ENCODE measurements around the gene ELAPOR2. TPM values are rescaled to one million over a fixed set of nuclear protein-coding genes. Genes with fewer than 3 reads are reported as not detected.
A peak's percentile ranks its signal among the peaks of the same experiment; 100 is the strongest.
"Not testable (repeated sequence)": the region's sequence is repeated elsewhere in the genome, so short reads cannot be mapped to it uniquely, and the experiment has no call there.

The ELAPOR2 gene, protein sequence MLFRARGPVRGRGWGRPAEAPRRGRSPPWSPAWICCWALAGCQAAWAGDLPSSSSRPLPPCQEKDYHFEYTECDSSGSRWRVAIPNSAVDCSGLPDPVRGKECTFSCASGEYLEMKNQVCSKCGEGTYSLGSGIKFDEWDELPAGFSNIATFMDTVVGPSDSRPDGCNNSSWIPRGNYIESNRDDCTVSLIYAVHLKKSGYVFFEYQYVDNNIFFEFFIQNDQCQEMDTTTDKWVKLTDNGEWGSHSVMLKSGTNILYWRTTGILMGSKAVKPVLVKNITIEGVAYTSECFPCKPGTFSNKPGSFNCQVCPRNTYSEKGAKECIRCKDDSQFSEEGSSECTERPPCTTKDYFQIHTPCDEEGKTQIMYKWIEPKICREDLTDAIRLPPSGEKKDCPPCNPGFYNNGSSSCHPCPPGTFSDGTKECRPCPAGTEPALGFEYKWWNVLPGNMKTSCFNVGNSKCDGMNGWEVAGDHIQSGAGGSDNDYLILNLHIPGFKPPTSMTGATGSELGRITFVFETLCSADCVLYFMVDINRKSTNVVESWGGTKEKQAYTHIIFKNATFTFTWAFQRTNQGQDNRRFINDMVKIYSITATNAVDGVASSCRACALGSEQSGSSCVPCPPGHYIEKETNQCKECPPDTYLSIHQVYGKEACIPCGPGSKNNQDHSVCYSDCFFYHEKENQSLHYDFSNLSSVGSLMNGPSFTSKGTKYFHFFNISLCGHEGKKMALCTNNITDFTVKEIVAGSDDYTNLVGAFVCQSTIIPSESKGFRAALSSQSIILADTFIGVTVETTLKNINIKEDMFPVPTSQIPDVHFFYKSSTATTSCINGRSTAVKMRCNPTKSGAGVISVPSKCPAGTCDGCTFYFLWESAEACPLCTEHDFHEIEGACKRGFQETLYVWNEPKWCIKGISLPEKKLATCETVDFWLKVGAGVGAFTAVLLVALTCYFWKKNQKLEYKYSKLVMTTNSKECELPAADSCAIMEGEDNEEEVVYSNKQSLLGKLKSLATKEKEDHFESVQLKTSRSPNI
- 11.9 TPM for polyA plus RNA-seq (2013)

DNA sequence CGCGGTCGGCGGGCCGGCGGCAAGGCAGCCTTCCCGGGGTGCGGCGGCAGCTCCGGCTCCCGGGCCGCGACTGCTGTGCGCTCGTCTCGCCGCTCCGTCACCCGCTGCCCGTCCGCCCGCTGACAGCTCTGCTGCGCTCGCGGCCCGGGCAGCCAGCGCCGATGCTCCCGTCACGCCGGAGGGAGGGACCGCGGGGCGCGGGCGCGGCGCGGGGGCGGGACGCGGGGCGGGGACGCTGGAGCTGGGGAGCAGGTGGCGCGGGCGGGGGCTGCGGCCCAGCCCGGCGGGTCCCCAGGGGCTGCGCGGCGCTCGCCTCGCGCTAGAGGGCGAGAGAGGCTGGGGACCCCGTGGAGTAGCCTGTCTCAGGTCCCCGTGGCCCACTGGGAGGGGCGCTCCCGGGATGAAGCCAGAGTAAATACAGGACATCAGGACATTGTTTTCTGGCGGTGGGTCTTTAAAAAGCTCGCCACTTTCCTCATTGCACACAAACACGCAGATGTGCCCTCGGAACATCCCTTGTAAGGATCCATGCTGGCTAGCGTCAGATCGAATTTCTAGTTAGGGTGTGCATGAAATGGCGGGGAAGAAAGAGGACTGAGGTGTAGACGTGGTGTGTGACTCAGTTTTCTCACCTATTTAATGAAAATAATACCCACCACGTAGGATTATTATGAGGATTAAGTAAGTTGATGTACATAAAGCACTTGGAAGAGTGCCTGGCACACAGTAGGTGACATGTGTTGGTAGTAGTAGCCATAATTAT, at the start of gene ELAPOR2:
TSS of gene ELAPOR2 (minus strand) at position 130 of the 763 bp plus-strand sequence. CDS start 141 bp downstream, outside the sequence.
- H3K4me3 ChIP-seq (ENCODE audit: control insufficient read depth in 1 of 7, extremely low read depth in 1 of 7, insufficient read depth in 4 of 7, low read depth in 2 of 7, low read length in 6 of 7), result peak within 1 kb of the TSS; percentile 68 to 92 (median 75)
- DNase-seq, result peak; percentile 77 to 92 (median 89)
- WGBS (ENCODE audit: insufficient coverage), result 0% methylated on average over 46 of the region's 70 CpGs
- H3K27me3 ChIP-seq (replicated peaks in 2 of 5; ENCODE audit: control insufficient read depth in 4 of 5, insufficient read depth in 5 of 5, low read length in 4 of 5), result peaks cover 0 to 2% (median 0%) of the 10 kb centered on the region in 5 experiments
- no peaks in the 10 kb centered on the region for H3K9me3 ChIP-seq (ENCODE audit: control extremely low read depth in 1 of 5, control insufficient read depth in 4 of 5, insufficient read depth in 2 of 5, low read depth in 1 of 5, low read length in 4 of 5)
- no peaks in the 10 kb centered on the region for H3K36me3 ChIP-seq (ENCODE audit: control insufficient read depth in 4 of 4, insufficient read depth in 4 of 4, low read length in 3 of 4)
- ChIA-PET CTCF (interaction anchor here (0.5 to 2.1 kb wide), 9 partner anchors 56 to 162 kb away, joined by 3 to 20 read pairs (median 3); no protein-coding TSS in a partner anchor), POLR2A (interaction anchor here (0.6 to 0.7 kb wide), 2 partner anchors 47 to 86 kb away, joined by 3 to 4 read pairs; no protein-coding TSS in a partner anchor)
- peak within 1 kb of the TSS in 1 of 2 experiments; percentile 41 for H3K27ac ChIP-seq (ENCODE audit: insufficient read depth in 1 of 2, low read depth in 1 of 2, low read length in 2 of 2, poor library complexity in 1 of 2, severe bottlenecking in 2 of 2)
- H3K4me1 ChIP-seq (ENCODE audit: control extremely low read depth in 1 of 4, control insufficient read depth in 4 of 4, insufficient read depth in 4 of 4, low read length in 3 of 4), result peaks cover 7 to 14% (median 11%) of the 10 kb centered on the region in 4 experiments

DNA sequence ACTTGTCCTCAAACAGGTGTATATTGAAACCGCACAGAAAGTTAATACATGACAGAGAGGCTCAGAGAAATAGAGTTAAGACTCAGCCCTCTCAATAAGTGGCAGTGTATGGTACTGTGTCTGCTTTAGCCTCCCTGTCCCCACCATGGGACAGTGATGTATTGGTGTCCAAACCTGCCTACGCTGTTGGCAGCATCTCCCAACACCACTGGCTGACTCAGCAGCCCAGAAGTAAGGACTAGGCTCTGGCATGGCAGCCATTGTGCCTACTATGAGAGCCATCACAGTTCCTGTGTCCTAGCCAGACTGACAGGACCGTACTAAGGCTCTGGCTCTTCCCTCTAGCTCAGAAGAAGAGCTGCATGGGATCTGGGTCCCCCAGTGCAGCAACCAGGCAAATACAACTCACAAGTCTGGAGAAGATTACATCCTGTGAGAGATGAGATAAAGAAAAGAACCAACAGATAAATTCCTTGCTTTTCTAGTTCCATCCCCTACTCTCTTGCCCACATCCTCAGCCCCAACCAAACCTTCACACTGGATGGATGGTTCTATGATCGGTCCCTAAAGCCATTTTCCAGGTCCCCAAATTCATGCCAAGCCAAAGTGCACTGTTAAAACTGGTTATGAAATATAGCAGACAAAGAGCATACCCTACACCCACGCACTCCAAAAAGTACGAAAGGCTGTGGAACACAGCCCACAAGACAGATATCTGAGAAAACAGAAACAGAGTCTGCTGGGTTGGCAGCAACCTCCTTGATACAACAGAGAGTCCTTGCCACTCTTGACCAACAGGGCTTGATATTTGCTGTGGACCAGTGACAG, 48.7 kb upstream of the ELAPOR2 start:
- Histone ChIP-seq H3K27ac (ENCODE audit: insufficient read depth in 1 of 2, low read depth in 1 of 2, low read length in 2 of 2, poor library complexity in 1 of 2, severe bottlenecking in 2 of 2) (no peak overlapping the region), H3K4me3 (ENCODE audit: control insufficient read depth in 1 of 7, extremely low read depth in 1 of 7, insufficient read depth in 4 of 7, low read depth in 2 of 7, low read length in 6 of 7) (no peak overlapping the region), H3K36me3 (ENCODE audit: control insufficient read depth in 4 of 4, insufficient read depth in 4 of 4, low read length in 3 of 4) (no peaks in the 10 kb centered on the region), H3K4me1 (ENCODE audit: control extremely low read depth in 1 of 4, control insufficient read depth in 4 of 4, insufficient read depth in 4 of 4, low read length in 3 of 4) (peaks cover 0 to 9% (median 4%) of the 10 kb centered on the region in 4 experiments), H3K9me3 (ENCODE audit: control extremely low read depth in 1 of 5, control insufficient read depth in 4 of 5, insufficient read depth in 2 of 5, low read depth in 1 of 5, low read length in 4 of 5) (peaks cover 0 to 3% (median 0%) of the 10 kb centered on the region in 5 experiments), H3K27me3 (replicated peaks in 2 of 5; ENCODE audit: control insufficient read depth in 4 of 5, insufficient read depth in 5 of 5, low read length in 4 of 5) (no peaks in the 10 kb centered on the region)
- POLR2A ChIA-PET, result no interaction called here
- peak in 1 of 3 donors; percentile 4 for DNase-seq
- 98% methylated on average over 6 of the region's 6 CpGs for WGBS (ENCODE audit: insufficient coverage)
- CTCF ChIA-PET, result interaction anchor here (1.0 kb wide), 1 partner anchor 18 kb away, joined by 4 read pairs; no protein-coding TSS in a partner anchor

DNA sequence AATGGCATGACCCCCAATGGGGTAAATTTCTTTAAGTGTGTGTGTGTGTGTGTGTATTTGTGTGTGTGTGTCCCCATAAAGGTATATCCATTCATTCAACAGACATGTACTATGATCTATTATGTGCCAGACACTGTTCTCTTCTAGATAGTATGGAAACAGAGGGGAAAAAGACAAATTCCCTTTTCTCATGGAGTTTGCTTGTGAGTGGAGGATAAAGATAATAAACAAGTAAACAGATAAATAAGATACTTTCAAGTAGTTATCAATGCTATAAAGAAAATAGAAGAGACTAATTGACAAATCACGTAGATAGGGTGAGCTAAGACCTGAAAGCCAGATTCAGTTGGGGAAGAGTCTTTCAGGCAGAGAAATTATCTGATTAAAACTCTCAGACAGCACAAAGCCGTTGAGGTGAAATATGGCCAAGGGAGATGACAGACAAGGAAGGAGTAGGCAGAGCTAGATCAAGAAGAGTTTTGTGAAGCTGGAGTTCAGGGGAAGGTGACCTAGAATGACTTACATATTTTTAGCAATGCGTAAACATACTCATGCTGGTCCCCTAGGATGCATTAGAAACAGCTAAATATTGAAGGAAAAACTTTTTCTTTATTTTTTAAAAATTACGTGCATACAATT, 47.6 kb upstream of the ELAPOR2 start:
- no peak overlapping the region for H3K27ac ChIP-seq (ENCODE audit: insufficient read depth in 1 of 2, low read depth in 1 of 2, low read length in 2 of 2, poor library complexity in 1 of 2, severe bottlenecking in 2 of 2)
- peaks cover 0 to 9% (median 4%) of the 10 kb centered on the region in 4 experiments for H3K4me1 ChIP-seq (ENCODE audit: control extremely low read depth in 1 of 4, control insufficient read depth in 4 of 4, insufficient read depth in 4 of 4, low read length in 3 of 4)
- no peaks in the 10 kb centered on the region for H3K36me3 ChIP-seq (ENCODE audit: control insufficient read depth in 4 of 4, insufficient read depth in 4 of 4, low read length in 3 of 4)
- no peaks in the 10 kb centered on the region for H3K9me3 ChIP-seq (ENCODE audit: control extremely low read depth in 1 of 5, control insufficient read depth in 4 of 5, insufficient read depth in 2 of 5, low read depth in 1 of 5, low read length in 4 of 5)
- no peak overlapping the region for H3K4me3 ChIP-seq (ENCODE audit: control insufficient read depth in 1 of 7, extremely low read depth in 1 of 7, insufficient read depth in 4 of 7, low read depth in 2 of 7, low read length in 6 of 7)
- 73% methylated on average over 3 of the region's 4 CpGs for WGBS (ENCODE audit: insufficient coverage)
- no peaks in the 10 kb centered on the region for H3K27me3 ChIP-seq (replicated peaks in 2 of 5; ENCODE audit: control insufficient read depth in 4 of 5, insufficient read depth in 5 of 5, low read length in 4 of 5)
- CTCF ChIA-PET, result no interaction called here
- DNase-seq, result peak in 2 of 3 donors; percentile 2 to 28
- POLR2A ChIA-PET, result no interaction called here

DNA sequence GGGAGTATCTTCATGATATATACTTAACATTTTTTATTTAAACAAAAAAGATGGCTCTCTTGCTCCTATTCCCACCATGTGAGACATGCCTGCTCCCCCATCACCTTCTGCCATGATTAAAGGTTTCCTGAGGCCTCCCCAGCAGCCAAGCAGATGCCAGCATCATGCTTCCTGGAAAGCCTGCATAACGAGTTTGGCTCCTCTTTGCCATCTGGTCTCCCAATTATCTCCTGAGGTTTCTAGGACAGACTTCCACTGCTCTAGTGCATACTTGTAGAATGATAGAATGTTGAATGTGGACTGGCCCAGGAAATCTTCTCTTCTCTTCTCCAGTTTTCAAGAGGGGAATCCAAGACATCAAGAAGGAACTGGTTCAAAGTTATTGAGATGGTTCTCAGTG, 45.9 kb upstream of the ELAPOR2 start:
- Histone ChIP-seq H3K36me3 (ENCODE audit: control insufficient read depth in 4 of 4, insufficient read depth in 4 of 4, low read length in 3 of 4) (no peaks in the 10 kb centered on the region), H3K4me1 (ENCODE audit: control extremely low read depth in 1 of 4, control insufficient read depth in 4 of 4, insufficient read depth in 4 of 4, low read length in 3 of 4) (peaks cover 0 to 9% (median 4%) of the 10 kb centered on the region in 4 experiments), H3K27me3 (replicated peaks in 2 of 5; ENCODE audit: control insufficient read depth in 4 of 5, insufficient read depth in 5 of 5, low read length in 4 of 5) (no peaks in the 10 kb centered on the region), H3K4me3 (ENCODE audit: control insufficient read depth in 1 of 7, extremely low read depth in 1 of 7, insufficient read depth in 4 of 7, low read depth in 2 of 7, low read length in 6 of 7) (no peak overlapping the region), H3K9me3 (ENCODE audit: control extremely low read depth in 1 of 5, control insufficient read depth in 4 of 5, insufficient read depth in 2 of 5, low read depth in 1 of 5, low read length in 4 of 5) (no peaks in the 10 kb centered on the region), H3K27ac (ENCODE audit: insufficient read depth in 1 of 2, low read depth in 1 of 2, low read length in 2 of 2, poor library complexity in 1 of 2, severe bottlenecking in 2 of 2) (no peak overlapping the region)
- DNase-seq, result no peak
- WGBS (ENCODE audit: insufficient coverage), result no CpG with 5 or more reads among the region's 1 CpG
- ChIA-PET CTCF (no interaction called here), POLR2A (no interaction called here)

DNA sequence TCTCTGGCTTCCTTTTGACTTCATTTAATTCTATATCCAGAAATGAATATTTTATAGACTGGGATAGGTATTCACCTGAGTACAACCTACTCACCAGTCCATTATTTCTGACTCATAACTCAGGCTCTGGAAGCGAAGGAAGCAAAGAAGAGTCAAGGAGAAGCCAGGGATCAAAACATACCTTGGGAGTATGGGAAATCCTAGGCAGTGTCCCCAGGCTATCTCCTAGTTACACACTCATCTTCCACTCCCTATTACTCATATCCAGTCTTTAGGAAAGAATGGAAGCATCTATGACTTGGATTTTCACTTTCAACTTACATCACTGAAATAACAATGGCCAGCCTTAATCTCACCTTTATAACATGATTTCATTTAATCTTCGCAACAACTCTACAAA, 40.9 kb upstream of the ELAPOR2 start:
- POLR2A ChIA-PET, result no interaction called here
- H3K27ac ChIP-seq (ENCODE audit: insufficient read depth in 1 of 2, low read depth in 1 of 2, low read length in 2 of 2, poor library complexity in 1 of 2, severe bottlenecking in 2 of 2), result no peak overlapping the region

DNA sequence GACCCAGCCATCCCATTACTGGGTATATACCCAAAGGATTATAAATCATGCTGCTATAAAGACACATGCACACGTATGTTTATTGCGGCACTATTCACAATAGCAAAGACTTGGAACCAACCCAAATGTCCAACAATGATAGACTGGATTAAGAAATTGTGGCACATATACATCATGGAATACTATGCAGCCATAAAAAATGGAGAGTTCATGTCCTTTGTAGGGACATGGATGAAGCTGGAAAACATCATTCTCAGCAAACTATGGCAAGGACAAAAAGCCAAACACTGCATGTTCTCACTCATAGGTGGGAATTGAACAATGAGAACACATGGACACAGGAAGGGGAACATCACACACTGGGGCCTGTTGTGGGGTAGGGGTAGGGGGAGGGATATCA, 37.9 kb upstream of the ELAPOR2 start:
- H3K4me3 ChIP-seq (ENCODE audit: control insufficient read depth in 1 of 7, extremely low read depth in 1 of 7, insufficient read depth in 4 of 7, low read depth in 2 of 7, low read length in 6 of 7); H3K27ac ChIP-seq (ENCODE audit: insufficient read depth in 1 of 2, low read depth in 1 of 2, low read length in 2 of 2, poor library complexity in 1 of 2, severe bottlenecking in 2 of 2); H3K27me3 ChIP-seq (replicated peaks in 2 of 5; ENCODE audit: control insufficient read depth in 4 of 5, insufficient read depth in 5 of 5, low read length in 4 of 5); H3K36me3 ChIP-seq (ENCODE audit: control insufficient read depth in 4 of 4, insufficient read depth in 4 of 4, low read length in 3 of 4); CTCF ChIA-PET; H3K4me1 ChIP-seq (ENCODE audit: control extremely low read depth in 1 of 4, control insufficient read depth in 4 of 4, insufficient read depth in 4 of 4, low read length in 3 of 4); POLR2A ChIA-PET; DNase-seq; H3K9me3 ChIP-seq (ENCODE audit: control extremely low read depth in 1 of 5, control insufficient read depth in 4 of 5, insufficient read depth in 2 of 5, low read depth in 1 of 5, low read length in 4 of 5): not testable (repeated sequence)
- WGBS (ENCODE audit: insufficient coverage), result no CpG with 5 or more reads among the region's 2 CpGs

More for the DNA sequence above, 40.9 kb upstream of the ELAPOR2 start:
- WGBS (ENCODE audit: insufficient coverage), result 100% methylated on average over 1 of the region's 2 CpGs
- no peak for DNase-seq
- H3K27me3 ChIP-seq (replicated peaks in 2 of 5; ENCODE audit: control insufficient read depth in 4 of 5, insufficient read depth in 5 of 5, low read length in 4 of 5), result no peaks in the 10 kb centered on the region
- no peaks in the 10 kb centered on the region for H3K36me3 ChIP-seq (ENCODE audit: control insufficient read depth in 4 of 4, insufficient read depth in 4 of 4, low read length in 3 of 4)
- peaks cover 0 to 9% (median 4%) of the 10 kb centered on the region in 4 experiments for H3K4me1 ChIP-seq (ENCODE audit: control extremely low read depth in 1 of 4, control insufficient read depth in 4 of 4, insufficient read depth in 4 of 4, low read length in 3 of 4)
- CTCF ChIA-PET, result no interaction called here
- no peaks in the 10 kb centered on the region for H3K9me3 ChIP-seq (ENCODE audit: control extremely low read depth in 1 of 5, control insufficient read depth in 4 of 5, insufficient read depth in 2 of 5, low read depth in 1 of 5, low read length in 4 of 5)
- H3K4me3 ChIP-seq (ENCODE audit: control insufficient read depth in 1 of 7, extremely low read depth in 1 of 7, insufficient read depth in 4 of 7, low read depth in 2 of 7, low read length in 6 of 7), result no peak overlapping the region

All from common myeloid progenitor, CD34-positive (primary cell).